Activated naive CD4-positive, alpha-beta T cell treated with anti-CD3 and anti-CD28 coated beads for 36 hours (primary cell): ENCODE results near the gene OSM. TPM values are rescaled to one million over a fixed set of nuclear protein-coding genes. Genes with fewer than 3 reads are reported as not detected.
A peak's percentile ranks its signal among the peaks of the same experiment; 100 is the strongest.

Experiments used
- CTCF ChIA-PET: fragments of 350-600 bp; sonication (Branson Sonifier 250); formaldehyde crosslinking; loops from one replicate; lab custom pipeline; 2021; ENCODE audit warnings: antibody characterized with exemption; lab: Charles Lee
- DNase-seq: peaks from one replicate; pipeline ENCODE4 v3.0.0-alpha.2; 2020
- H3K27ac Mint-ChIP-seq: one replicate; pipeline ENCODE4 v1.8.0; 2021; ENCODE audit warnings: mild to moderate bottlenecking, mixed read lengths
- H3K27me3 Mint-ChIP-seq: one replicate; pipeline ENCODE4 v1.8.0; 2021; ENCODE audit warnings: low read depth, mixed read lengths
- H3K36me3 Mint-ChIP-seq: one replicate; pipeline ENCODE4 v1.8.0; 2021; ENCODE audit warnings: low read depth, mixed read lengths
- H3K4me1 Mint-ChIP-seq: one replicate; pipeline ENCODE4 v1.8.0; 2021; ENCODE audit warnings: low read depth, mixed read lengths
- H3K4me3 Mint-ChIP-seq: one replicate; pipeline ENCODE4 v1.8.0; 2021; ENCODE audit warnings: mild to moderate bottlenecking, moderate library complexity, mixed read lengths
- H3K9me3 Mint-ChIP-seq: one replicate; pipeline ENCODE4 v1.8.0; 2021; ENCODE audit warnings: mixed read lengths
- intact Hi-C: fragments of 100-400 bp; cut with micrococcal nuclease; formaldehyde crosslinking; loops from one replicate; pipeline ENCODE4 v1.15.1; 2023
- total RNA-seq, 2 experiments: library from RNA; stranded (reverse); gene quantifications; one replicate each; pipeline ENCODE4 v1.2.3, GENCODE V29; 2021

OSM gene
- total RNA-seq, 2 experiments from 2014 or later, result 8.9 to 11.2 TPM

- CTCF ChIA-PET, result interaction anchor here (0.6 to 2.4 kb wide), 8 partner anchors 9 to 161 kb away, joined by 3 to 21 read pairs (median 4); partner anchors contain the start of gene CASTOR1
Measured at GRCh38 chr22:30254314-30254713, 12.3 kb downstream of the OSM start.

DNA sequence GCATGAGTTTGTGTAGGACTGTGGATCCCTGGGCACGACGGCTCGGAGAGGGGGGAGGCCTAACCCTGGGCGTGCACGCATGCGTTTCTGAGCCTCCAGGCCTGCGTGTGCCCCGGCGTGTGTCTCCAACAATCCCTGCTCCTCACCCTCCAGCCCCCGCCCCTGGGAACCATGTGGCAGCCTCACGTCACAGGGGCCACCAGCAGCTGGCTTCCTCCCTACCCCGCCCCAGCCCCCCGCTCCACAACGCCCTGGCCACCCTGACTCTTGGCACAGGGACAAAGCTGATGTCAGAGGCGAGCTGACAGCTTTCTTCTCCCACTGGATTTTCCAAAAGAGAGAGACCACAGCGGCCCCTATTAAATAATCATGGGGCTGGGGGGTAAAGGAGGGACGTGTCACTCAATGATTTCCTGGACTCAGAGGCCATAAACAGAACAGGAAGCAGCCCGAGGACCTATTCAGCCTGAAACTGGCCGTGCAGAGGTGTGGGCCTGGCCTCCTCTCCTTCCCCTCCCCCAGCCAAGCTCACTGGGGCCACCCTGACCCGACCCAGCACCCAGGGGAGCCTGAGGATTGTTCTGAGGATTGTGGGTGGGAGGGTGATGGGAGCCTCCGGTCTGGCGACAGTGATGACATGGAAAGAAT is 13.3 kb downstream of the OSM start:
- intact Hi-C loops, result no loop called here
- Mint-ChIP-seq H3K36me3 (no peaks in the 10 kb centered on the region), H3K4me1 (peaks cover 34% of the 10 kb centered on the region)

More at GRCh38 chr22:30254314-30254713, 12.3 kb downstream of the OSM start:
- H3K27me3 Mint-ChIP-seq, result no peaks in the 10 kb centered on the region
- intact Hi-C loops, result no loop called here
- H3K27ac Mint-ChIP-seq, result no peak overlapping the region
- H3K36me3 Mint-ChIP-seq, result no peaks in the 10 kb centered on the region
- no peaks in the 10 kb centered on the region for H3K9me3 Mint-ChIP-seq
- peaks cover 30% of the 10 kb centered on the region for H3K4me1 Mint-ChIP-seq
- no peak overlapping the region for H3K4me3 Mint-ChIP-seq
- DNase-seq, result no peak

DNA sequence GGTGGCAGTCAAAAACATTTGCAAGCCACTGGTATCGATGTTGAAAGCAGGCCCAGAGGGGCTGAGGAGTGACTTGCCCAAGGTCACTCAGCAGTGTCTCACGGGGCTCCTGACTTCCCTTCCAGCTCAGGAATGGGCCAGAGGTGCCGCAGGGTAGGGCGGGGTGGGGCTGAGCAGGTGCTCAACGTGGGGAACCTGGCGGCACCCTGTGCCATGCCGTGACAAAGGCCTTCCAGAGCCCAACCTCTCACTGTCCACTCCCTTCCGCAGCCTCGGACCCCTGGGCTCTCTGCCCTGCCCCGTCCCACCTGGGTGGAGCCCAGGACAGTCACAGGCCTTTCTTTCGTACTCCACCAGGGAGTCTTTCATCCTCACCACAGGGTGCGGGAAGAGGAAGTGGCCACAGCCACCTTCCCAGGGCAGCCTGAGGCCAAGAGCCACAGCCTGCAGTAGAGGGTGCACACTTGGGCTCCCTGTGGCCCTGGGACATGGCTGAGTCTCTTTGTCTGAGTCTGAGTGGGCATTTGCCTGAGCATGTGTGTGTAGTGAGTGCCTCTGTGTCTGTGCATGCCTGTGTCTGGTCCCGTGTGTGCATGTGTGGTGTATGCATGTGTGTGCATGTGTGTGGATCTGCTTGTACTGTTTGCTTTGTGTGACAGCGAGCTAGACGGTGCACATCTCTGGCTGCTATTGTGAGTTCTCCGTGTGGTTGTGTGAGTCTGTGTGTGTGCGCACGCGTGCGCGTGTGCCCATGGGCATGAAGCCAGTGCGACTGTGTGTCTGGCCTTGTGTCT is 14.0 kb downstream of the OSM start:
- intact Hi-C loops, result no loop called here

More for the DNA sequence above, 13.3 kb downstream of the OSM start:
- CTCF ChIA-PET, result interaction anchor here (1.1 to 1.9 kb wide), 3 partner anchors 10 to 160 kb away, joined by 3 to 4 read pairs (median 4); no protein-coding TSS in a partner anchor
- Mint-ChIP-seq H3K4me3 (no peak overlapping the region), H3K9me3 (no peaks in the 10 kb centered on the region), H3K27me3 (no peaks in the 10 kb centered on the region), H3K27ac (no peak overlapping the region)
- DNase-seq, result no peak

DNA sequence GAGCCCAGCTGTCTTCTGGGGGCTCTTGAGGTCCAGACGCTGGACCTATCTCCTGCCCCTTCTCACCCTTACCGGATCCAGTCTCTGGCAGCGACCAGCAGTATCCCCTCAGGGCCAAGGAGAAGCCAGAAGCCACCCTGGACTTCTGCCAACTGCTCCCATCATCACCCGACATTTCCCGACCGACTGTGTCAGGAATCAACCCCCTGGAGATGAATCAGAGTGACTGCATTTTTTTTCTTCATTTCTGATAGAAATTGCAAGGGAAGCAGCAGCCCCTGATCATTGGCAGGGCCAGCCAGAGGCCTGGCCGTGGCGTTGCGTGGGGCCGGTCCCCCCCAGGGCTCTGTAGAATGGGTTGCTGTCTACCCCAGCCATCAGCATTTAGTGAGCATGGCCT is 14.9 kb downstream of the OSM start:
- Mint-ChIP-seq H3K27me3 (no peaks in the 10 kb centered on the region), H3K9me3 (no peaks in the 10 kb centered on the region), H3K4me1 (peaks cover 46% of the 10 kb centered on the region), H3K36me3 (no peaks in the 10 kb centered on the region), H3K4me3 (no peak overlapping the region), H3K27ac (no peak overlapping the region)
- no peak for DNase-seq
- intact Hi-C loops, result no loop called here
- CTCF ChIA-PET, result interaction anchor here (0.8 kb wide), 1 partner anchor 36 kb away, joined by 4 read pairs; no protein-coding TSS in a partner anchor

More for the DNA sequence above, 14.0 kb downstream of the OSM start:
- H3K27me3 Mint-ChIP-seq, result no peaks in the 10 kb centered on the region
- no peaks in the 10 kb centered on the region for H3K9me3 Mint-ChIP-seq
- no peaks in the 10 kb centered on the region for H3K36me3 Mint-ChIP-seq
- peaks cover 38% of the 10 kb centered on the region for H3K4me1 Mint-ChIP-seq
- CTCF ChIA-PET, result interaction anchor here (1.4 kb wide), 1 partner anchor 11 kb away, joined by 3 read pairs; no protein-coding TSS in a partner anchor
- H3K4me3 Mint-ChIP-seq, result no peak overlapping the region
- H3K27ac Mint-ChIP-seq, result no peak overlapping the region
- DNase-seq, result no peak

DNA sequence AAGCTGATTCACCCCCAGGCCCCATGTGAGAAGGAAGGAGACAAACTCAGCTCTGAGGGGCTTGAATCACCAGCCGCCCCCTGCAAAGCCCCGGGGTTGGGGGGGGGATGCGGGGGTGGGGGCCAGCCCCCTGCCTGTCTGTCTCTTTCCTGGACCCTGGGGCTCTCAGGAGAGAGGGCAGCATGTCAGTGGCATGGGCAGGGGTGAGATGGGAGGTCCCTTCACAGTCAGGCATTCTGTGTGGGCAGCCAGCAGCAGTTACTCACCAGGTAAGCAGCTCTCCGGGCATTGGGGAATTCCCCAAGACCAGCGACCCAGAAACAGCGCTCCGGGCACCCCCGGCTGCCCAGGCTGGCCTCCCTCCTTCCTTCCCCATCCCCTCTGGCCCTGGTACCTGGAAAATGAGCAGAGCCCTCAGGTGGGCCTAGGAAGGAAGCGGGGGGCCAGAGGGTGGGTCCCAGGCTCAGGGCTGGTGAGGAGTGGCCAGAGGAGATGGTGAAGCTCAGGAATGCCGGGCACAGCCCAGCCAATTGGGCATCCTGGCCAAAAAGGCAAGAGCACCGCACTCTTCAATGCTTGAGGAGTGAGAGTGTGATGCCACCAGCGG is 15.9 kb downstream of the OSM start:
- CTCF ChIA-PET, result interaction anchor here (0.6 to 1.7 kb wide), 6 partner anchors 10 to 502 kb away, joined by 3 to 6 read pairs (median 4); no protein-coding TSS in a partner anchor
- intact Hi-C loops, result no loop called here
- Mint-ChIP-seq H3K36me3 (peaks cover 7% of the 10 kb centered on the region), H3K4me1 (peaks cover 48% of the 10 kb centered on the region), H3K27me3 (no peaks in the 10 kb centered on the region), H3K4me3 (no peak overlapping the region), H3K9me3 (no peaks in the 10 kb centered on the region), H3K27ac (no peak overlapping the region)
- peak; percentile 57 for DNase-seq

DNA sequence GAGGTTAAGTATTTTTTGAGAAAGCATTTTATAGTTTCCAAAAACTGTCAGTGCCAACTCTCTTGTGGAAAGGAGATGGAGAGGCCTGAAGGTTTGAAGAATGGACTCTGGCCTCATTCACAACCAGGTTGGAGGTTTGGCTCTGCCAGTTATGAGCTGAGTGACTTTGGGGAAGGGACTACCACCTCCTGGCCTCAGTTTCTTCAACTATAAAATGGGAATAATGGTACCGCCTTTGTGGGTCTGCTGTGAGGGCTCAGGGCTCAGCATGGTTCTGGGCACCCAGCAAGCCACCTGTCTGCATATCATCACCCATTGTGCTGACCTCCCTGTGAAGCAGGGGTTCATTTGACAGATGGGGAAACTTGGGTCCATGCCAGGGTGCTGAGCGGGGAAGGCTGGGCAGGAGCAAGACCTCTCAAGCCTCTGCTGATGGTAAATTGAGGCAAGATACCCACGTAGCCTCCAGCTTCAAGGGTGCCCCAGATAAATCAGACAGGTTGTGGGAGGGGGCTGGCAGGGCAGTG is 16.5 kb downstream of the OSM start:
- Mint-ChIP-seq H3K27me3 (no peaks in the 10 kb centered on the region), H3K27ac (no peak overlapping the region), H3K9me3 (no peaks in the 10 kb centered on the region), H3K4me3 (no peak overlapping the region), H3K4me1 (peaks cover 50% of the 10 kb centered on the region), H3K36me3 (peaks cover 14% of the 10 kb centered on the region)
- no peak for DNase-seq
- intact Hi-C loops, result no loop called here
- CTCF ChIA-PET, result interaction anchor here (0.6 to 1.7 kb wide), 4 partner anchors 10 to 501 kb away, joined by 3 to 6 read pairs (median 4); no protein-coding TSS in a partner anchor

GRCh38 chr22:30249049-30250038 is 17.3 kb downstream of the OSM start:
- DNase-seq, result no peak
- H3K4me1 Mint-ChIP-seq, result peaks cover 54% of the 10 kb centered on the region
- no peaks in the 10 kb centered on the region for H3K27me3 Mint-ChIP-seq
- H3K9me3 Mint-ChIP-seq, result no peaks in the 10 kb centered on the region
- H3K27ac Mint-ChIP-seq, result peak overlapping the region; percentile 68
- intact Hi-C loops, result no loop called here
- no peak overlapping the region for H3K4me3 Mint-ChIP-seq
- CTCF ChIA-PET, result interaction anchor here (1.7 kb wide), 1 partner anchor 14 kb away, joined by 6 read pairs; no protein-coding TSS in a partner anchor
- H3K36me3 Mint-ChIP-seq, result peaks cover 21% of the 10 kb centered on the region

- Mint-ChIP-seq H3K4me1 (peaks cover 63% of the 10 kb centered on the region), H3K27me3 (no peaks in the 10 kb centered on the region), H3K9me3 (no peaks in the 10 kb centered on the region), H3K4me3 (peak overlapping the region; percentile 36), H3K36me3 (peaks cover 30% of the 10 kb centered on the region), H3K27ac (peak overlapping the region; percentile 68)
- DNase-seq, result no peak
- intact Hi-C loops, result no loop called here
- CTCF ChIA-PET, result no interaction called here
Measured at GRCh38 chr22:30248484-30248883, 18.2 kb downstream of the OSM start.

GRCh38 chr22:30247974-30248373 is 18.7 kb downstream of the OSM start:
- H3K27ac Mint-ChIP-seq, result peak overlapping the region; percentile 68
- no peaks in the 10 kb centered on the region for H3K27me3 Mint-ChIP-seq
- CTCF ChIA-PET, result no interaction called here
- peak overlapping the region; percentile 36 for H3K4me3 Mint-ChIP-seq
- H3K36me3 Mint-ChIP-seq, result peaks cover 35% of the 10 kb centered on the region
- peaks cover 67% of the 10 kb centered on the region for H3K4me1 Mint-ChIP-seq
- intact Hi-C loops, result no loop called here
- no peak for DNase-seq
- no peaks in the 10 kb centered on the region for H3K9me3 Mint-ChIP-seq

GRCh38 chr22:30247561-30247960 is 19.1 kb downstream of the OSM start:
- DNase-seq, result no peak
- CTCF ChIA-PET, result no interaction called here
- peaks cover 67% of the 10 kb centered on the region for H3K4me1 Mint-ChIP-seq
- H3K9me3 Mint-ChIP-seq, result no peaks in the 10 kb centered on the region
- H3K4me3 Mint-ChIP-seq, result peak overlapping the region; percentile 98
- peaks cover 39% of the 10 kb centered on the region for H3K36me3 Mint-ChIP-seq
- H3K27ac Mint-ChIP-seq, result peak overlapping the region; percentile 90
- intact Hi-C loops, result no loop called here
- no peaks in the 10 kb centered on the region for H3K27me3 Mint-ChIP-seq

- H3K27me3 Mint-ChIP-seq, result no peaks in the 10 kb centered on the region
- H3K9me3 Mint-ChIP-seq, result no peaks in the 10 kb centered on the region
- intact Hi-C loops, result loop anchor here (1.0 kb wide), 4 partner anchors 20 to 80 kb away; no protein-coding TSS in a partner anchor
- no peak for DNase-seq
- H3K4me3 Mint-ChIP-seq, result peak overlapping the region; percentile 98
- peaks cover 73% of the 10 kb centered on the region for H3K4me1 Mint-ChIP-seq
- peaks cover 44% of the 10 kb centered on the region for H3K36me3 Mint-ChIP-seq
- CTCF ChIA-PET, result interaction anchor here (1.0 kb wide), 1 partner anchor 26 kb away, joined by 3 read pairs; no protein-coding TSS in a partner anchor
- peak overlapping the region; percentile 90 for H3K27ac Mint-ChIP-seq
Measured at GRCh38 chr22:30246814-30247376, 19.8 kb downstream of the OSM start.
